ENCODE data around the gene LAMP5. TPM values are rescaled to one million over a fixed set of nuclear protein-coding genes. Genes with fewer than 3 reads are reported as not detected.

The LAMP5 gene
- total RNA-seq, 1 donor from 2014 or later: 0.80 TPM

DNA sequence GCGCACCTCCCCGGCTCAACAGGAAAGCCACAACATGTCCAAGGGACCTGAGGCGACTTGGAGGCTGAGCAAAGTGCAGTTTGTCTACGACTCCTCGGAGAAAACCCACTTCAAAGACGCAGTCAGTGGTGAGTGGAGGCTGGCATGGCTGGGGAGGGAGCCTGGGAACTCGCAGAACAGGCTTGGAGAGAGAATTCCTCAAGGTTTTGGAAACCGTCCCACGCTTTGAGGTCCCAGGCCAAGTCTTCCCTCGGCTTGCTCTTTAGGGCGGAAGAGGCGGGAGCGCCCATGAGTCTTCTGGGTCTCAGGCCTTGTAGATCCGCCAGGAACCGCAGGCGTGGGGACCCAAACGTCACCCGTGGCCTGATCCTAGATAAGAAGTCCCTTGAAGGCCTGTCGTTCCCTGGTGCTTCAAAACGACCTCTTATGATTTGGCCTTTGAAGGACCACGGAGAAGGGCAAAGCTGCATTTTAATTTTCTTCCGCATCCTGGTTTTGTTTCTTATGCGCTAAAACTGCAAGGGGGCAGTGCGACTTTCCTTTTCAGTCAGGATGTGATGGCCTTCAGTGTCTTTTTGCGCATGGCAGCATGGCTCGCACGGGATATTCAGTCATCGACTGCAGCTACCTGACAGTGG, 2.0 kb downstream of the LAMP5 start:
- no peaks in the 10 kb centered on the region for H3K27me3 Mint-ChIP-seq (ENCODE audit: unreplicated experiment)
- TF ChIP-seq, protein P1, sequence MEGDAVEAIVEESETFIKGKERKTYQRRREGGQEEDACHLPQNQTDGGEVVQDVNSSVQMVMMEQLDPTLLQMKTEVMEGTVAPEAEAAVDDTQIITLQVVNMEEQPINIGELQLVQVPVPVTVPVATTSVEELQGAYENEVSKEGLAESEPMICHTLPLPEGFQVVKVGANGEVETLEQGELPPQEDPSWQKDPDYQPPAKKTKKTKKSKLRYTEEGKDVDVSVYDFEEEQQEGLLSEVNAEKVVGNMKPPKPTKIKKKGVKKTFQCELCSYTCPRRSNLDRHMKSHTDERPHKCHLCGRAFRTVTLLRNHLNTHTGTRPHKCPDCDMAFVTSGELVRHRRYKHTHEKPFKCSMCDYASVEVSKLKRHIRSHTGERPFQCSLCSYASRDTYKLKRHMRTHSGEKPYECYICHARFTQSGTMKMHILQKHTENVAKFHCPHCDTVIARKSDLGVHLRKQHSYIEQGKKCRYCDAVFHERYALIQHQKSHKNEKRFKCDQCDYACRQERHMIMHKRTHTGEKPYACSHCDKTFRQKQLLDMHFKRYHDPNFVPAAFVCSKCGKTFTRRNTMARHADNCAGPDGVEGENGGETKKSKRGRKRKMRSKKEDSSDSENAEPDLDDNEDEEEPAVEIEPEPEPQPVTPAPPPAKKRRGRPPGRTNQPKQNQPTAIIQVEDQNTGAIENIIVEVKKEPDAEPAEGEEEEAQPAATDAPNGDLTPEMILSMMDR (IDR thresholded peaks at IDR 0.05; ENCODE audit: unreplicated experiment): no peak
- peaks cover 14% of the 10 kb centered on the region for H3K4me1 Mint-ChIP-seq (ENCODE audit: unreplicated experiment)
- peak overlapping the region; percentile 76 for H3K4me3 Mint-ChIP-seq (ENCODE audit: unreplicated experiment)
- no peaks in the 10 kb centered on the region for H3K36me3 Mint-ChIP-seq (ENCODE audit: low read depth, unreplicated experiment)
- H3K27ac Mint-ChIP-seq (ENCODE audit: unreplicated experiment): no peak overlapping the region
- H3K9me3 Mint-ChIP-seq (ENCODE audit: unreplicated experiment): no peaks in the 10 kb centered on the region
- DNase-seq (ENCODE audit: low spot score): no peak

DNA sequence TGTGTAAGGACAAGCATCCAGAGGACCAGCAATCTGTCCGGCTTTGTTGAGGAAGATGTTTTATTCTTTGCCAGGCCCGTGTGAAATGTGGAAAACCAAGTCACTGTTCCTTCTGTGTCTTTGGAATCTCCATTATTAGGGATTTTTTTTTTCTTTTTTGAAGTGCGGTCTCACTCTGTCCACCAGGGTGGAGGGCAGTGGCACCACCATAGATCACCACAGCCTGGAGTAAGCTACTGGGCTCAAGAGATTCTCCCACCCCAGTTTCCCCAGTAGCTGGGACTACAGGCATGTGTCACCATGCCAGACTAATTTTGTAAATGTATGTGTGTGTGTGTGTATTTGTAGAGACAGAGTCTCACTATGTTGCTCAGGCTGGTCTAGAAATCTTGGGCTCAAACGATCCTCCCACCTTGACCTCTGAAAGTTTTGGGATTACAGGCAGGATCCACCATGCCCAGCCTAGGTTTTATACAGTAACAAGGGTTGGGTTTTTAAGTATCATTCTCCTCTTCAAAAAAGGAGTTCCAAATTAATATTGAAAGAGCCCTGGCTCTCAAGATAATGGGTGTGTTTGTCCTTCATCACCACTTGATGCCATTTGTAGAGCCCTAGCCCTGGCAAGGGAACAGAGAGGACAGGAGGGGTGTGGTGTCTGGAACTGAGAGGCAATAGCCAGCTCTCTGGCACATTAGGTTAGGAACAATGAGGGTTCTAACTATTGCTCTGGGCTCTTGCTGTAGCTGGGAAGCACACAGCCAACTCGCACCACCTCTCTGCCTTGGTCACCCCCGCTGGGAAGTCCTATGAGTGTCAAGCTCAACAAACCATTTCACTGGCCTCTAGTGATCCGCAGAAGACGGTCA, 3.1 kb downstream of the LAMP5 start:
- no peak overlapping the region for H3K4me3 Mint-ChIP-seq (ENCODE audit: unreplicated experiment)
- no peaks in the 10 kb centered on the region for H3K9me3 Mint-ChIP-seq (ENCODE audit: unreplicated experiment)
- TF ChIP-seq, protein P1 (IDR thresholded peaks at IDR 0.05; ENCODE audit: unreplicated experiment): no peak
- H3K27me3 Mint-ChIP-seq (ENCODE audit: unreplicated experiment): no peaks in the 10 kb centered on the region
- DNase-seq (ENCODE audit: low spot score): no peak
- no peaks in the 10 kb centered on the region for H3K36me3 Mint-ChIP-seq (ENCODE audit: low read depth, unreplicated experiment)
- no peak overlapping the region for H3K27ac Mint-ChIP-seq (ENCODE audit: unreplicated experiment)
- peaks cover 14% of the 10 kb centered on the region for H3K4me1 Mint-ChIP-seq (ENCODE audit: unreplicated experiment)

DNA sequence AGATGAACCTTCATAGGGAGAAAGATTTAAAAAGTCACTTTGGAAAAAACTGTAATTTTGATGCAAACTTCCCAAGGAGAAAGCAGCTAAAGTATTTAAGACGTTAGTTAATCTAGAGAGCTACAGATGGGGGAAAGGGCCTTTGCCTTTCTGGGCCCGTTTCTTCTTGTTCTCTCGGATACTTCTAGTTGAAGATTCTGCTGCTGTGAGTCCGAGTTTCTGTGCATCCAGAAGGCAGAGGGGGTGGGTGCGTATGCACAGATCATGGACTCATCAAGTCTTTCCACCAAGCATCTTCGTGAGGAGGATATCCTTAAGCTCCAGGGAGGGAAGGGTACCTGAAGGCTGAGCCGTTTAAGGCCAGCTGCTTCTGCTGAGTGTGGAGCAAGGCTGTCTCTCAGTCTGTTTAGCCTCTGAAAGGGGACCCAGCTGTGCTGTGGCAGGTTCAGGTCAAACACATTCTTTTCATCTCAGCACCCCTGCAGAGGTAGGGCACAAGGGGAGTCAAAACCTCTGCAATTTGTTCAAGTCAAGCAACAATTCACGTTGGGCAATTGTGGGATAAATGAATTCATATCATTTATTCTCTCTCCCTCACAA, 4.3 kb downstream of the LAMP5 start:
- Mint-ChIP-seq H3K9me3 (ENCODE audit: unreplicated experiment) (no peaks in the 10 kb centered on the region), H3K36me3 (ENCODE audit: low read depth, unreplicated experiment) (no peaks in the 10 kb centered on the region), H3K4me1 (ENCODE audit: unreplicated experiment) (peaks cover 14% of the 10 kb centered on the region), H3K4me3 (ENCODE audit: unreplicated experiment) (no peak overlapping the region), H3K27me3 (ENCODE audit: unreplicated experiment) (no peaks in the 10 kb centered on the region), H3K27ac (ENCODE audit: unreplicated experiment) (no peak overlapping the region)
- TF ChIP-seq, protein P1 (IDR thresholded peaks at IDR 0.05; ENCODE audit: unreplicated experiment): no peak
- DNase-seq (ENCODE audit: low spot score): no peak

DNA sequence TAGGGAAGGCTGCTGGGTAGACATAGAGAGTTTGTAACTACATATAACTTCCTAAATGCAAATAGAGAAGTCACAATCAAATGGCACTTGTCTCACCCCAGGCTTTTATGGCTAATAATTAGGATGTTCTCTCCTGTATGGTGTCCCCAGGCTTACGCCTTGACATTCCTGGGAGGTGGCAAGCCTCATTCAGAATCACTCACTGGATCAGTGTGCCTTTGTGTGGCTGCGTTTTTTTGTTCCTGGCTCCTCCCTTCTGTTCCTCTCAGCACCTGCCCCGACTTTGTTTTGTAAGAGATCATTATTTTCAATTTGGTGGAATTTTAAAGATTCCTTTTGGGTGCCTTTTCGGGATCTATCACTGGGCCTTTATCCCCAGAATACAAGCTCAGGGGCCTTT, 5.7 kb downstream of the LAMP5 start:
- DNase-seq (ENCODE audit: low spot score): no peak
- no peaks in the 10 kb centered on the region for H3K27me3 Mint-ChIP-seq (ENCODE audit: unreplicated experiment)
- H3K27ac Mint-ChIP-seq (ENCODE audit: unreplicated experiment): no peak overlapping the region
- TF ChIP-seq, protein P1 (IDR thresholded peaks at IDR 0.05; ENCODE audit: unreplicated experiment): no peak
- peaks cover 12% of the 10 kb centered on the region for H3K4me1 Mint-ChIP-seq (ENCODE audit: unreplicated experiment)
- no peak overlapping the region for H3K4me3 Mint-ChIP-seq (ENCODE audit: unreplicated experiment)
- no peaks in the 10 kb centered on the region for H3K9me3 Mint-ChIP-seq (ENCODE audit: unreplicated experiment)
- no peaks in the 10 kb centered on the region for H3K36me3 Mint-ChIP-seq (ENCODE audit: low read depth, unreplicated experiment)
